Stimulated activated CD8-positive, alpha-beta memory T cell treated with anti-CD3 and anti-CD28 coated beads, Interleukin-12 subunit alpha, Interleukin-12 subunit beta, amount 100 ng/mL, for 24 hours (primary cell): ENCODE measurements around the gene DTNB.
"Not testable (repeated sequence)": the region's sequence is repeated elsewhere in the genome, so short reads cannot be mapped to it uniquely, and the experiment has no call there.

Experiments
- DNase-seq: peaks from one replicate; pipeline ENCODE4 v3.0.0-alpha.2; 2020; ENCODE audit errors: extremely low read depth

The DTNB gene

DNA sequence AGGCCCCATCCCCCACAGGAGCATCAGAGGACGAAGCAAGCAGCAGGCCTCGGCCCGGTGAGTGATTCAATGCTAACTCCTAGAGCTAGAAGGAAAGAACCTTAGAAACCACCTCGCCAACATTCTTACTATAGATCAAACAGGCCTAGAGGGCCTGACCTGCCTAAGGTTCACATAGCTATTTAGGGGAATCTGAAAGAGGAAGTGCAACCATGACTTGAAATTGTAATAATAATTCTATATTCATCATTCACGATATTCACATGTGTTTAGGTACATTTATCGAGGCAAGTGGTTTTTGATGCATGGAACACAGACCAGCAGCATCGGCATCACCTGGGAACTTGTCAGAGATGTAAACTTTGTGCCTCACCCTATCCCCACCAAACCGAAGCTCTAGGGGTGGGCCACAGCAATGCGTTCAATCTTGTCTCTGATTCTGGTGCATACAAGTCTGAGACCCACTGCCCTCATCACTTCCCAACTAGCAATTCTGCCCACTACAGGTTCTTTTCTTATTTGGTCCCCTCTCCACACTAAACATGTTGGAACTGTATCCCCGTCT, 253.6 kb downstream of the DTNB start:
- no peak for DNase-seq

DNA sequence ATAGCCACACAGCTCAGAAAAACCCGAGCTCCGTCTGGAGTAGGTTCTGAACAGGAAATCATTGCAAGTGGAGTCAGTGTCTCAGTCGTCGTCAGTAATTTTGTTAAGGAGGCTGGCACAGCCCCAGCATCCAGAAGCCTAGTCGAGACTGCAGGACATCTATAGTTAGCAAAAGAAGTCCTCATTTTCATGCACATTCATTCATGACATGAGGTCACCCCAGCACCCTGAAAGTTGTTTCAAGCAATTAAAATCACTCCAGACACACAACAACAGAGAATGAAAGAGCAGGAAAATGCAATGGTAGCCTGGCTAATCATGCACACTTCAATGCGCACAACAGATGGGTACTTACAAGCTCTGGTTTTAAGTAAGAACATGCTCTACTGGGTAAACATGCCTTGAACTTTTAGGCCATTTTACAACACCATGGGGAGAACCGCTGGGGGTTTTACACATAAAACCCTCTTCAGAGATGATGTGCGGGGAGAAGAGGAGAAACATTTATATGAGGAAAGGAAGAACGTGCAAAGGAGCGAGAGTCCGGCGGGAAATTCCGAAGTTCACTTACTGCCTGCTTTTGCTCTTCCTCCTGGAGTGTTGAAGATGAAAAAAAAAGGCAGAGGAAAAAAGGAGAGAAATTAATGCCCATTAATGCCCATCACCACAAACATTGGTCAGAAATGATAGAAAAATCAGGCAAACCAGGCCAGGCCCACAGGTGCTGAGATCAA, 254.3 kb downstream of the DTNB start:
- no peak for DNase-seq

DNA sequence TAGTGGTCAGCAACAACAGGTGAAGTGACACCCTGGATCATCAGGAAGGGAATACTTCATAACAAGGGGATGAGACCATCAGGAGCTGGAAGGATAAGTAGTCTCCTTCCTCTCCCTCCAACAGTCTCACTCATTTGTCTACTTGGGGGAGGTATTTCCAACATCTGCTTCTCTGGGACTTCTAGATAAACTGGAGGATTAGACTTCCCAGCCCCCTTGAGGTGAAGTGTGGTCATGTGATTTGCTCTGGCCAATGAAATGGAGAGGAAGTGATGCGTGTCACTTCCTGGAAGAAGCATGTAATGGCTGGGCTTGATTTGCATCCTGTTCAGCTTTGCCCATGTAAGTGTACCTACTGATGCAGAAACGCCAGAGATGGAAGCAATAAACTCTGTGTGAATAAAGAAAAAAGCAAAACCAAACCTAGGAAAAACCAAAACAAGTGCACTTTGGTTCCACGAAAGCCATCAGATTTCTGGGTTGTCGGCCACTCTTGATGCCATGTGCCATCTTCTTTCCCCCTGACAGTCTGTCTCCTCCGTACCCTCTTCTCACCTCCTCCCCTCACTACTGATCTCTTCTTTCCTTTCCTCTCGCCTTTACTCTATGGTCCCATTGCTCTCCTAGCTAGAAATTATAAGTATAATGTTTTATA, 255.5 kb downstream of the DTNB start:
- DNase-seq = no peak

DNA sequence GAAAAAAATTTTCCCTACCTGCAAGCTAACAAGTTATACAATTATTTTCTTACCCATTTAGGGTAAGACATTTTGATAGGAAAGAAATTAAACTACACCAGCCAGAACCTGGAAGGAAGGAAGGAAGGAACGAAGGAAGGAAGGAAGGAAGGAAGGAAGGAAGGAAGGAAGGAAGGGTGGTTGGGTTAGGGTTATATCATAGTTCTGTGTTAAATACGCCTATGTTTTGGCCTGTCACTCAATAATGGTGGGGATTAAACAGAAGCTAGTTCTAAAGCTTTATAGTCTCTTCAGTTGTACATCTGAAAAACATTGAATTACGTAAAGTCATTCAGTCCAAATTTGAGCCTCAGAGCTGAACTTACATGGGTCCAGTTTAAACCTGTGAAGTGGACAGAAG, 256.7 kb downstream of the DTNB start:
- no peak for DNase-seq

DNA sequence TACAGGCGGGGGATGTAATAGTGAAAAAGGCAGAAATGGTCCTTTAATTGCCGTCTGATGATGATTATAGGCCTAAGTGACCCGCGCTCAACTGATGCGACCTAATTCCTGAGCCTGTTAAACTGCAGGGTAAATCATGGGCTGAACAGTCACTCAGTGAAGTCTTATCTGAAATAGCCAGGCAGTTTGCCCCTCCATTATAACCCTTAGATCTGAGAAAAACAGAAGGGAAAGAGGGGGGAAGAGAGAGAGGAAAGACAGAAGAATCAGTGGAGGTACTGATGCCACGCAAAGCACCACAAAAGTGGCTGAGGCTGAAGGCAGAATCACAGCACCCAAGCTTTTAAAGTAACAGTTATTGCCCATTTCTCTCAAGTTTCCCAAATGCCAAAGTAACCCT, 258.6 kb downstream of the DTNB start:
- DNase-seq = no peak

DNA sequence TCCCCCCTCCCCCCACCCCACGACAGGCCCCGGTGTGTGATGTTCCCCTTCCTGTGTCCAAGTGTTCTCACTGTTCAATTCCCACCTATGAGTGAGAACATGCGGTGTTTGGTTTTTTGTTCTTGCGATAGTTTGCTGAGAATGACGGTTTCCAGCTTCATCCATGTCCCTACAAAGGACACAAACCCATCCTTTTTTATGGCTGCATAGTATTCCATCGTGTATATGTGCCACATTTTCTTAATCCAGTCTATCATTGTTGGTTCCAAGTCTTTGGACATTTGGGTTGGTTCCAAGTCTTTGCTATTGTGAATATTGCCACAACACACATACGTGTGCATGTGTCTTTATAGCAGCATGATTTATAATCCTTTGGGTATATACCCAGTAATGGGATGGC, 260.0 kb downstream of the DTNB start:
- DNase-seq = not testable (repeated sequence)

DNA sequence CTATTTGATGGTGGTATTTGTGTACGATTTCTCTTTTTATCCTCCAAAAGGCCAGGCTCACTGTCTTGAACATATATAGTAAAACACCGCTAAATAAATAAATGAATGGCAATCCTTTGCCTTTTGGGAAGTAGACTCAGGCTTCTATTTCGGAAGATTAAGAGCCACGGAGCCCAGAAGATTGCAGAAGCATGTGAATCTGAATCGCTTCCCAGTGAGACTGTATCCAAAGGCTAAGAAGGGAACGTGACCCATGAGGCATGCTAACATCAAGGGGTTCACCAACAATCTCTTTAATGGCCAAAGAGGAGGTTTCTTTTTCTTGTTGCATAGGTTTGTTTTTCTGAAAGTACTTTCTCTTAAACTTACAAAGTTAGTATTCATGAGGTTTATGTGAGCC, 261.6 kb downstream of the DTNB start:
- no peak for DNase-seq

DNA sequence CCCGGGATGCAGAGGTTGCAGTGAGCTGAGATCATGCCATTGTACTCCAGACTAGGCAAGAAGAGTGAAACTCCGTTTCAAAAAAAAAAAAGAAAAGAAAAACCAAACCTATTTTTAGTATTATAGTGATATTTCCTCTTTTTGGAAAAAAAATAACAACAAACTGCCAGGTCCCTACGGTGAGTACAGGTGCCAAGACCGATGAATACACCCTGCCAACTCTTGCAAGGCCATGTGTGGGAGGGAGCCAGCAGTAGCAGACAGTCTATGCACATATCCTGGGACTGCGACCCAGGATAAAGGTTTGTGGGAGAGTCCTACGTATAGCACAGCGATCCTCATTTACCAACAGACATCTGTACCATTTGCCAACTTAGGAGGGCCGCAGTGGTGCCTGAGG, 262.1 kb downstream of the DTNB start:
- DNase-seq = no peak

DNA sequence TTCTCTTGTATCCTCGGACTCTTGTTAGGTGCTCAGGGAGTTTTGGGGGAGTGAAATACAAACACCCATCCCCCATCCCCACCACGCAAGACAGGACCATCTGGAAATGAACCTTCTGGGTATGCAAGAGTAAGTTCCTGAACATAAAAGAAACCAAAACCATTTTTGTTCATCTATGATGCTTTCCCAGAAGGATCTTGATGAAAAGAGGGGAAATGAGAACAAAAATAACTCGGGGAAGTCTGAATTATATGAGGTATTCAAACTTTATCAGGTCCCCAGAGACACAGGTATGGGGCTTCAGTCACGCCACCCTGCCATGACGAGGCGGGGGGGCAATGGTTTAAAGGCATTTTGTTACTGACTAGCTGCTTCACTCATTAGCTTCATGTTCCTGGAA, 263.0 kb downstream of the DTNB start:
- DNase-seq = no peak

DNA sequence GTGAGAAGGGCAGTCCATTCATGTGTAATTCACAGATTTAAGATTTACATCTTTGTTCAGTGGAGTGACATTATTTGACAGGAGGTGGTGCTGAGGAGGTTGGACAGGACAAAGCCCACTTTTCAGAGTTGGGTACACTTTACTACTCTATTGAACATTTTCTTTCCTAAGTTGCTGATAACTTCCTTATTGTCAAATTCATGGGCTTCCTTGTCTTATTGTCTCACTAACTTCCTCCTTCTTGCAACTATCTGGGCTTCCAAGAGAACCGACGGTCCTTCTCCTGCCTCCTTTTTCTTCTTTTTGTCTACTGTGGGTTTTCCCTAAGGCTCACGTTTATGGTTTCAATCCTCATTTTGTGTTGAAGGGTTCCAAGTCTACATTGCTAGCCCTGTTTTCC, 263.9 kb downstream of the DTNB start:
- no peak for DNase-seq

DNA sequence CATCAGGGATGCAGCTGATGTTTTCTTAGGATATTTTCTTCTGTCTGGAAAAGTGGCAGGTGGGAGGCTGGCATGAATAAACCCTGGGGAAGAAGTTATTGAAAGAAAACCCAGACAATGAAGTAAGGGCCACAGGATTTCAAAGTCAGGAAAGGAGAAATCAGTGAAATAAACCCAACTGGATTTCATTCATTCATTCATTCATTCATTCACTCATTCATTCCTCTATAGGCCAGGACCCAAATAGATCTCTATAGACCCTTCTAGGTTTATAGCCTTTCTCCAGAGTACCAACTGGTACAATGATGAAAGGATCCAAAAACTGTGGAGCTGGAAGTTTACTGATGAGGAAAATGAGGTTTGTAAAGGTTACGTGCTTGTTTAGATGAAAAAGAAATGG, 264.3 kb downstream of the DTNB start:
- no peak for DNase-seq

DNA sequence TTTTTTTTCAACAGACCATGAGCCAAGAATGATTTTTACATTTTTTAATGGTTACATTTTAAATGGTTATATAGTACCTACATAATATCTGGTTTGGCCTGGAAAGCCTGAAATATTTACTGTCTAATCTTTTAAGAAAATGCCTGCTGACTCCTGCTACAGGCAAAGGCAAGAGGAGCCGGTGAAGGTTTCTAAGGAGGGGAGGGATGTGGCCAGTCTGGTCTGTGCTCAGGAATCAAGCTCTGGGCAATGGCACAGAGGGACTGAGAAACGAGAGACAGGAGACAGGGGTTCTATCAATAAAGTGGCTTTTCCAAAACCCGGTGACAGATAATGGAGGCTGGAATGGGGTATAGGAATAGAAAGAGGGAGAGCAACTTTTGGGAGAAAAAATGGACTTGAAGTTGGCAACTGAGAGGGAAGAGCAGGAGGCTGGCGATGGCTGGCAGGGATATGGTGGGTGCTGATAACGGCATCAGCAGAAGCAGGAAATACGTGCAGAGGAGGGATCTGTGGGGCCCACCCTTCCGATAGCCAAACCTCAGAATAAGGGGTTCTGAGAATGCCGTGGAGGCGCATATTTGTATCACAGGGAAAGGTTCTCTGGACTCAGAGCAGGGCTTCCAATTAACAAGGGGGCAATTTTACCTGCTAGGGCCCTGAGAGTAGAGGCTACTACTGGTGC, 267.6 kb downstream of the DTNB start:
- no peak for DNase-seq

DNA sequence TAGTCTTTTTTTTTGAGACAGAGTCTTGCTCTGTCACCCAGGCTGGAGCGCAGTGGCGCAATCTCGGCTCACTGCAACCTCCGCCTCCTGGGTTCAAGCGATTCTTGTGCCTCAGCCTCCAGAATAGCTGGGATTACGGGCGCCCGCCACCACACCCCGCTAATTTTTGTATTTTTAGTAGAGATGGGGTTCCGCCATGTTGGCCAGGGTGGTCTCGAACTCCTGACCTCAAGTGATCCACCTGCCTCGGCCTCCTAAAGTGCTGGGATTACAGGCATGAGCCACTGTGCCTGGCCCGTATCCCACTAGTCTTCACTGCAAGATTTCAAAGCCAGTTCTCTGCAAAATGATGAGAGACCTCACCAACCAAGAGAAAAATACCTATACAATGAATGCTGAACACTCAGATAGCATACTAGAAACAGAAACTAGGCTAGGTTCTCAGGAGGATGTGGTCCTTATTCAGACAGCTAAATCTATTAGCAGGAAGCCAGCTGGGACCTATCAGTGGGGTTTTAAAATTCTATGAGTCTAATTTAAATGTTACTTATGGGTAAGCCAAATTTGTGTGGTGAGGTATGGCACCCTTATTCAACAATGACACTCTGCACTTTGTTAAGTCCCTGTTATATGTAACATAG, 270.1 kb downstream of the DTNB start:
- DNase-seq = not testable (repeated sequence)

DNA sequence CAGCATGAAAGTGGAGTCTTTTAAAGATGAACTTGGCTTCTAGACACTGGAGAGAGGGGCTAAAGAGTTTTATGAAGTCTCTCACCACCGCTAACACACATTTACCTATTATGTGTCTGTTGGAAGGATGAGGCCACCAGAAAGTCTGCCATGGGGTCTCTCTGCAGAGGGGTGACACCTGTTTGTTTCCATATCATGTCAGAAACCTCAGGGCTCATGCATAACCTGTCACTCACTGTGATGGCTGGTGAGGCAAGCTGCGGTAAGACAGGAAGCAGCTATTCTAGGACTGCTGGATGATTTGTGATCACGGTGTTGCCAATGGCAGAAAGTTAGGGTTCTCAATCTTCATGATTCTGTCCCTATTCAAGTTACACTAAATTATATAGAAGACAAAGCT, 270.9 kb downstream of the DTNB start:
- DNase-seq = no peak

DNA sequence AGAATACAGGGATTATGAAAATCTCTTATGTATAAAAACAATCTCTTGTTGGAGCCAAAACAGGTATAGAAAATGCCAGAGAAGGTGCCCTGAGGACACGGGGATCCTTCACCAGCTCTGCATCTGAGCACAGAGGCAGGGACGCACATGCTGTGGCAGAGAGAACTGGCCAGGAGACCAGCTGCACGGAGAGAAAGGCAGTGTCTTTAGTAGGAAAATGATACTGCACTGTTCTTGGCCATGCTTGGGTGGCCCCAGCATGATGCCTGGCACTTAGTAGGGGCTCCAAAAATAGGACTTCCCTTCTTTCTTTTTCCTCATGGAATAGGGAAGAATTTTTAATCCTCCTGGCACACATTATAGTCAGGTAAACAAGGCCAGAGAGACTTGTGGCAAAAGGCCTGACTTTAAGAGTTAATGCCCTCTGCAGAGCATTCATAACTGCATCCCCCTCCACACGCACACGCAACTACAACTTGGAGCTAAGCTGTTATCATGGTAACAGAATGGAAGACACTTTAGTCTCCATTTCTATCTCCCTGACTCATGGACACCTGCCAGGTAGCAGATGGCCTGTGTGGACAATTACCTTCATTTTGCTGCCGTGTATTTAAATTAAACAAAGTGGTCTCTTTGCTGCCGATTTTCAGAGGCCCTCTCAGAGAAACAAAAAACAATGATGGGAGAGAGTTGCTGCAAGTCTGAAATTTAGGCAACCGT, 271.9 kb downstream of the DTNB start:
- no peak for DNase-seq

DNA sequence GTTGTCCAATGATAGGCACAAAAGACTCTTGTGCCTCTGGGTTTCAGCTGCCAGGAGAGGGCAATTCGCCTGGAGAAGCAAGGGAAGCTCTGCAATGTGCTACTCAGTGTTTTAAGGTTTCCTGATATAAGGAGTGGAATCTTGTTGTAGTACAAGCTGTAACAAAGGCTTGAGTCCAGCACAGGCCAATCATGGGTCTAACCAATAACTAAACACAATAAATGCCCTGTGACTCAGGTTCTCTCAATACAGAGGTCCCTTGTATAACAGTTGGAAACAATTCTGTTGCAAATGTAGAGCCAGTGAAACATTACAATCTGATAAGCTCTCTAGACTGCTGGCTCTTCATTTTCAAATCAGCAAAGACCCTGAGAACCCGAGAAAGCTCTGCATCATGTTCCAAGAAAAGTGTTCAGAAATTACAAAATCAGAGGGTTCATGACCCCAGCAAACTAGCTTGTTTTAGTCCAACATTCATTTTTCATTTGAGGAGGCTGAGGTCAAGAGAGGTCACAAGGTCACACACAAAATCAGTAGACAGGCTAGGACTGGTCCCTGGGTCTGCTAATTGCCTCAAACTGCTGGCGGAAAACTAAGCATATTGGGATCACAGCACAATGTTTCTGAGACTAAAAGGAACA, 272.7 kb downstream of the DTNB start:
- DNase-seq = no peak

DNA sequence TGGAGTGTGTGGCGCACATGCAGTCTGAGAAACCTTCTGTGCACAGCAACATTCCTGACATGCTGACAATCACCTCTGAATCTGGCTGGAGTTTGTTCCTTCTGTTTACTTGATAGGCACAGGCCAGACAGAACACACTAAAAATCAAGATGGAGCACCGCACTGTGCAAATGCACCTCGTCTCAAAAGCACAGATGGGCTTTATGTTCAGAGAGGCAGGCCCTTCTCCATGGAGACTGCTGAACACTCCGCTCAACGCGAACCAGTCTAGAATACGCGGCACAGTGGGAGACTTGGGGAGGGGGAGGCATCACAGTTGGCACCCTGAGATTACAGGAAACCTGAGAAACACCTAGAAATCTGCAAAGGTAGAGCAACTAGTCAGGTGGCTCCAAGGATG, 273.2 kb downstream of the DTNB start:
- no peak for DNase-seq

DNA sequence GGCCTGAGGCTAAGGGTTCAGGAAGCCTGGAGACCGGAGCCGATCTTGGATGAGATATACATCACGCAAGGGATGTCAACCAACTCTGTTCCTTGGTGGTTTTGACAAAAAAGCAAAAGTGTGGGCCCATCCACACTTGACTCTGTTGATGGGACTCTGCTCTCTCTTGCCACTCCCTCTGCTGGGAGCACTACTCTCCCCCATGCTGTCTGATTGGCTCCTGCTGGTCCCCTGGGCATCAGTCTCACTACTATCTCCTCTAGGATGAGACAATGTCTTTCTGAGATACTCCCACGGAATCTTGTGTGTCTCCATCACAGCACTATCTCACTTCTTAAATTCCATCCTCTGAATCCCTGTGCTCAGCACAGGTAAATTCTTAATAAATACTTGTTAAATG, 274.8 kb downstream of the DTNB start:
- DNase-seq = no peak

DNA sequence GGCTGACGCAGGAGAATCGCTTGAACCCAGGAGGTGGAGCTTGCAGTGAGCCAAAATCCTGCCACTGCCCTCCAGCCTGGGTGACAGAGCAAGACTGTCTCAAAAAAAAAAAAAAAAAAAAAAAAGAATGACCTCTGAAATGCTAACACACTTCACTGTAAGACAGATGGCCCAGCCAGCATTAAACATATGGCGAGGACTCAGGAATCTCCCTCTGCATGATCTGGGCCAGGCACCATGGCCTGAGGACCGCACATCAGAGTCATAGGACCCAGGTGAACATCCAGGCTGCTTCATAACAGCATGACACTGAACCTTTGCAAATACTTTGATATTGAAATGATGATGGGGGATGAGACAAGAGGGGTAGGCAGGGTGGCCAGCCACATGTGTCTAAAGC, 275.6 kb downstream of the DTNB start:
- no peak for DNase-seq

DNA sequence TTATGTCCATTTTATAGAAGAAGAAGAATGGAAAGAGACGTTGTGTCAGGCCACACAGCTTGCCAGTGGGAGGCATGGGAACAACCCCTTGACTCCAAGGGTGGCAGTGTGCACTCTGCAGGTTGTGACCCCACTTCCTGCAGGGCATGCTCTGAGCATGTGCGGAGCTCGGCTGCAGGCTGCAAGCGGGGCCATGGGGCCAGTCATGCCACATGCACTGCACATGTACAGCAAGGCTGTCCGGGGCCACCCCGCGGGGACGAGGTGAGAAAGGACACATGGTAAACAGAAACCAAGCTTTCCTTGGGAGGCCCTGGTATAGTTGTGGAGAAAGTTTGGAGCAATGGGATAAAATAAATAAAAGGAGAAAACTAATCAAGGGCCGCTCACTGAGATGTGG, 284.2 kb downstream of the DTNB start:
- no peak for DNase-seq

DNA sequence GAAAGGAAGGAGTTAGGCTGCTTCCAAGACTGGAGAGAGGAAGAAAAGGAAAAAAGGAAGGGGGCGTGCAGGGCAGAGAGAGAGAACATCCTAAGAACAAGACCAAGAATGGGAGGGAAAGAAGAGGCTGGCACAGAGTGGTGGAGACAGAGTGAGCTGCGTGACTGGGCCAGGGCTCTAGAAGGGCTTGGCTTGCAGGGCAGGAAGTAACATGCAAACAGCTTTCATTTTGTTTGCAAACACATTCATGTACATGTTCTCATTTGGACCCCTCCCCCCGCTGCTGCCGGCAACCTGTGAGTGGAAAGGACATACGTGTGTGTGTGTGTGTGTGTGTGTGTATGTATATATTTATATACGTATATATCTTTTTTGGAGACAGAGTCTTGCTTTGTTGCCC, 284.9 kb downstream of the DTNB start:
- DNase-seq = no peak
